ENCODE data around the gene FBXL3.

GRCh38 chr13:77000475-77000874 is 26.5 kb downstream of the FBXL3 start:
- no peak for TF ChIP-seq POLR2A (IDR thresholded peaks at IDR 0.05)
- TF ChIP-seq, protein P1, sequence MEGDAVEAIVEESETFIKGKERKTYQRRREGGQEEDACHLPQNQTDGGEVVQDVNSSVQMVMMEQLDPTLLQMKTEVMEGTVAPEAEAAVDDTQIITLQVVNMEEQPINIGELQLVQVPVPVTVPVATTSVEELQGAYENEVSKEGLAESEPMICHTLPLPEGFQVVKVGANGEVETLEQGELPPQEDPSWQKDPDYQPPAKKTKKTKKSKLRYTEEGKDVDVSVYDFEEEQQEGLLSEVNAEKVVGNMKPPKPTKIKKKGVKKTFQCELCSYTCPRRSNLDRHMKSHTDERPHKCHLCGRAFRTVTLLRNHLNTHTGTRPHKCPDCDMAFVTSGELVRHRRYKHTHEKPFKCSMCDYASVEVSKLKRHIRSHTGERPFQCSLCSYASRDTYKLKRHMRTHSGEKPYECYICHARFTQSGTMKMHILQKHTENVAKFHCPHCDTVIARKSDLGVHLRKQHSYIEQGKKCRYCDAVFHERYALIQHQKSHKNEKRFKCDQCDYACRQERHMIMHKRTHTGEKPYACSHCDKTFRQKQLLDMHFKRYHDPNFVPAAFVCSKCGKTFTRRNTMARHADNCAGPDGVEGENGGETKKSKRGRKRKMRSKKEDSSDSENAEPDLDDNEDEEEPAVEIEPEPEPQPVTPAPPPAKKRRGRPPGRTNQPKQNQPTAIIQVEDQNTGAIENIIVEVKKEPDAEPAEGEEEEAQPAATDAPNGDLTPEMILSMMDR (IDR thresholded peaks at IDR 0.05), result no peak
